IMR-90 (cell line): ENCODE data around the gene SPRY1. TPM values are rescaled to one million over a fixed set of nuclear protein-coding genes. Genes with fewer than 3 reads are reported as not detected.

Experiments
- MXI1 ChIP-seq: IDR thresholded peaks from 2 replicates; pipeline ENCODE4 v1.6.1; 2012; ENCODE audit warnings: low read depth, mild to moderate bottlenecking, low read length, moderate library complexity, borderline replicate concordance
- polyA plus RNA-seq, 3 experiments: library from polyadenylated mRNA; depleted of rRNA; stranded (reverse); fragments of >200 nt; gene quantifications; 2 replicates each; pipeline ENCODE4 v1.2.3, GENCODE V29; 2012; ENCODE audit warnings: low replicate concordance in 1 of 3
- total RNA-seq: library from RNA; depleted of rRNA; stranded (reverse); fragments of >200 nt; gene quantifications from 2 replicates; pipeline ENCODE4 v1.2.3, GENCODE V29; 2012

Gene SPRY1
- total and polyA plus RNA-seq, 2 of the 4 experiments (the other 2 are of a cell fraction), result 1.4 to 2.2 TPM

GRCh38 chr4:123453061-123453680 is 56.6 kb downstream of the SPRY1 start (continued):
- no peak for TF ChIP-seq MXI1
